H9 (cell line): Measurements from ENCODE around the gene RAB40AL. TPM values are rescaled to one million over a fixed set of nuclear protein-coding genes. Genes with fewer than 3 reads are reported as not detected.

Source experiments
- DNase-seq: peaks from one replicate; pipeline ENCODE4 v3.0.0-alpha.2; 2017
- H2AFZ ChIP-seq: one replicate; pipeline ENCODE4 v1.6.1; 2013; ENCODE audit warnings: mild to moderate bottlenecking, low read length, control low read depth, moderate library complexity
- H2AK5ac ChIP-seq: 2 replicates; pipeline ENCODE4 v1.6.1; 2013; ENCODE audit warnings: low read length, control low read depth, mixed read lengths; ENCODE audit not compliant: insufficient read length
- H2BK120ac ChIP-seq: one replicate; pipeline ENCODE4 v1.6.1; 2013; ENCODE audit warnings: low read depth, mild to moderate bottlenecking, low read length, control low read depth, inconsistent platforms; ENCODE audit not compliant: poor library complexity, severe bottlenecking
- H2BK12ac ChIP-seq: 2 replicates; pipeline ENCODE4 v1.6.1; 2013; ENCODE audit warnings: low read length, control low read depth, mixed read lengths, low read depth; ENCODE audit not compliant: insufficient read length
- H2BK15ac ChIP-seq: 2 replicates; pipeline ENCODE4 v1.6.1; 2013; ENCODE audit warnings: low read depth, low read length, control low read depth
- H2BK20ac ChIP-seq: one replicate; pipeline ENCODE4 v1.6.1; 2013; ENCODE audit warnings: low read depth, mild to moderate bottlenecking, low read length, control low read depth, inconsistent platforms; ENCODE audit not compliant: poor library complexity, severe bottlenecking
- H2BK5ac ChIP-seq: 2 replicates; pipeline ENCODE4 v1.6.1; 2013; ENCODE audit warnings: low read length, control low read depth, mixed read lengths; ENCODE audit not compliant: insufficient read length
- H3K14ac ChIP-seq: 2 replicates; pipeline ENCODE4 v1.6.1; 2013; ENCODE audit warnings: low read length, control low read depth; ENCODE audit not compliant: insufficient read depth
- H3K18ac ChIP-seq: 2 replicates; pipeline ENCODE4 v1.6.1; 2013; ENCODE audit warnings: low read depth, mild to moderate bottlenecking, mixed read lengths, low read length, control low read depth; ENCODE audit not compliant: insufficient read length
- H3K23ac ChIP-seq: 2 replicates; pipeline ENCODE4 v1.6.1; 2013; ENCODE audit warnings: low read length, control low read depth, mixed read lengths, low read depth; ENCODE audit not compliant: insufficient read length
- H3K23me2 ChIP-seq: 2 replicates; pipeline ENCODE4 v1.6.1; 2013; ENCODE audit warnings: low read depth, mild to moderate bottlenecking, mixed read lengths, low read length, control low read depth; ENCODE audit not compliant: insufficient read length, poor library complexity, severe bottlenecking
- H3K27ac ChIP-seq: 2 replicates; pipeline ENCODE4 v1.5.1; 2013; ENCODE audit warnings: low read length, control low read depth, mixed read lengths, low read depth; ENCODE audit not compliant: insufficient read length
- H3K27me3 ChIP-seq: 2 replicates; pipeline ENCODE4 v1.6.1; 2013; ENCODE audit warnings: low read length, control low read depth, inconsistent platforms; ENCODE audit not compliant: insufficient read depth
- H3K4ac ChIP-seq: 2 replicates; pipeline ENCODE4 v1.6.1; 2013; ENCODE audit warnings: low read depth, mild to moderate bottlenecking, control low read depth, inconsistent platforms, low read length, moderate library complexity
- H3K4me1 ChIP-seq: 2 replicates; pipeline ENCODE4 v1.6.1; 2013; ENCODE audit warnings: low read length, control low read depth, inconsistent platforms; ENCODE audit not compliant: insufficient read depth
- H3K4me2 ChIP-seq: 2 replicates; pipeline ENCODE4 v1.6.1; 2013; ENCODE audit warnings: low read length, control low read depth, mixed read lengths; ENCODE audit not compliant: insufficient read length, insufficient read depth
- H3K56ac ChIP-seq: 2 replicates; pipeline ENCODE4 v1.6.1; 2013; ENCODE audit warnings: low read depth, mild to moderate bottlenecking, mixed read lengths, low read length, control low read depth; ENCODE audit not compliant: insufficient read length
- H3K79me1 ChIP-seq: 2 replicates; pipeline ENCODE4 v1.6.1; 2013; ENCODE audit warnings: low read depth, mild to moderate bottlenecking, moderate library complexity, low read length, control low read depth, inconsistent platforms; ENCODE audit not compliant: insufficient read depth, poor library complexity, severe bottlenecking
- H3K79me2 ChIP-seq: 2 replicates; pipeline ENCODE4 v1.6.1; 2013; ENCODE audit warnings: low read length, control low read depth, inconsistent platforms; ENCODE audit not compliant: insufficient read depth
- H3K9ac ChIP-seq: 2 replicates; pipeline ENCODE4 v1.6.1; 2013; ENCODE audit warnings: low read length, control low read depth, mixed read lengths; ENCODE audit not compliant: insufficient read length; ENCODE audit errors: extremely low read depth
- H3K9me3 ChIP-seq: one replicate; pipeline ENCODE4 v1.6.1; 2013; ENCODE audit warnings: low read depth, low read length, inconsistent platforms; ENCODE audit not compliant: control insufficient read depth
- H3T11ph ChIP-seq: one replicate; pipeline ENCODE4 v1.6.1; 2013; ENCODE audit warnings: mild to moderate bottlenecking, low read length, control low read depth, inconsistent platforms
- H4K20me1 ChIP-seq: one replicate; pipeline ENCODE4 v1.6.1; 2013; ENCODE audit not compliant: control insufficient read depth, insufficient read length, insufficient read depth
- H4K5ac ChIP-seq: 2 replicates; pipeline ENCODE4 v1.6.1; 2013; ENCODE audit warnings: low read depth, mild to moderate bottlenecking, mixed read lengths, low read length, control low read depth; ENCODE audit not compliant: insufficient read length
- H4K8ac ChIP-seq: replicated peaks from 2 replicates; pipeline ENCODE4 v1.6.1; 2013; ENCODE audit warnings: low read length, control low read depth, mixed read lengths, low read depth; ENCODE audit not compliant: insufficient read length
- H4K91ac ChIP-seq: 2 replicates; pipeline ENCODE4 v1.6.1; 2013; ENCODE audit warnings: low read depth, mild to moderate bottlenecking, moderate library complexity, mixed read lengths, low read length, control low read depth; ENCODE audit not compliant: insufficient read length
- H3K27ac Mint-ChIP-seq, 3 experiments: 2 replicates in 2 of 3; 3 replicates in 1 of 3; pipeline ENCODE4 v1.8.0; 2020 to 2021; ENCODE audit warnings: mixed read lengths in 3 of 3, mild to moderate bottlenecking in 1 of 3, moderate library complexity in 1 of 3
- H3K27me3 Mint-ChIP-seq: 2 replicates; pipeline ENCODE4 v1.8.0; 2021; ENCODE audit warnings: low read depth, mild to moderate bottlenecking, moderate library complexity, mixed read lengths
- H3K36me3 Mint-ChIP-seq, 3 experiments: 2 replicates in 2 of 3; 3 replicates in 1 of 3; pipeline ENCODE4 v1.8.0; 2020 to 2021; ENCODE audit warnings: low read depth in 3 of 3, mixed read lengths in 3 of 3; ENCODE audit not compliant: insufficient read depth in 1 of 3
- H3K4me1 Mint-ChIP-seq, 2 experiments: 2 replicates each; pipeline ENCODE4 v1.8.0; 2020; ENCODE audit warnings: mixed read lengths in 2 of 2
- H3K4me3 Mint-ChIP-seq, 2 experiments: 2 replicates in 1 of 2; 3 replicates in 1 of 2; pipeline ENCODE4 v1.8.0; 2020 to 2021; ENCODE audit warnings: mild to moderate bottlenecking in 2 of 2, mixed read lengths in 2 of 2, moderate library complexity in 1 of 2
- H3K9me3 Mint-ChIP-seq, 2 experiments: 2 replicates in 1 of 2; 3 replicates in 1 of 2; pipeline ENCODE4 v1.8.0; 2020; ENCODE audit warnings: mild to moderate bottlenecking in 2 of 2, mixed read lengths in 2 of 2, moderate library complexity in 1 of 2
- CTCF ChIP-seq: fragments of 200-600 bp; sonication (generic); conservative IDR thresholded peaks from 3 replicates; pipeline ENCODE4 v1.8.0; 2021; ENCODE audit warnings: antibody characterized with exemption, mild to moderate bottlenecking
- WGBS: extraction: QIAGEN DNeasy Blood & Tissue Kit; methylation state at CpG from one replicate; pipeline ENCODE4 v1.1.7; 2013; ENCODE audit warnings: missing lambda C conversion rate, low lambda C conversion rate, mixed read lengths; ENCODE audit not compliant: insufficient read length; ENCODE audit errors: extremely low coverage; 5-methylcytosine and 5-hydroxymethylcytosine counted together
- total RNA-seq: library from RNA; stranded (reverse); gene quantifications from 2 replicates; pipeline ENCODE4 v1.2.1, GENCODE V29; 2021

Gene RAB40AL
- total RNA-seq, 1 experiment from 2014 or later = not detected

- H3K4me2 ChIP-seq = no peak overlapping the region
- no peak overlapping the region for H3K18ac ChIP-seq
- H2BK120ac ChIP-seq = no peak overlapping the region
- no peak overlapping the region for H3K14ac ChIP-seq
- no peak overlapping the region for H3K23ac ChIP-seq
- no peak overlapping the region for H3K9ac ChIP-seq
- no peak overlapping the region for H2BK12ac ChIP-seq
- no peaks in the 10 kb centered on the region for H3K23me2 ChIP-seq
- Mint-ChIP-seq H3K4me3 (no peak overlapping the region), H3K9me3 (peaks cover 76 to 82% of the 10 kb centered on the region in 2 experiments), H3K27ac (no peak overlapping the region), H3K36me3 (peaks cover 4 to 7% (median 5%) of the 10 kb centered on the region in 3 experiments; a peak in 5 of 7 replicates), H3K27me3 (peaks cover 10% of the 10 kb centered on the region), H3K4me1 (no peaks in the 10 kb centered on the region)
- H3K79me1 ChIP-seq = no peaks in the 10 kb centered on the region
- no peak overlapping the region for H3K56ac ChIP-seq
- H4K5ac ChIP-seq = no peak overlapping the region
- H4K8ac ChIP-seq = no peak overlapping the region
- no peak overlapping the region for H3K27ac ChIP-seq
- H3K4ac ChIP-seq = no peak overlapping the region
- H4K91ac ChIP-seq = no peak overlapping the region
- no CpG with 5 or more reads among the region's 4 CpGs for WGBS
- H2BK5ac ChIP-seq = no peak overlapping the region
- no peaks in the 10 kb centered on the region for H3K27me3 ChIP-seq
- H2BK15ac ChIP-seq = no peak overlapping the region
- no peaks in the 10 kb centered on the region for H3K4me1 ChIP-seq
- peaks cover 25% of the 10 kb centered on the region for H3K9me3 ChIP-seq
- no peaks in the 10 kb centered on the region for H4K20me1 ChIP-seq
- DNase-seq = no peak
- no peak overlapping the region for H2BK20ac ChIP-seq
- H3T11ph ChIP-seq = no peak overlapping the region
- H3K79me2 ChIP-seq = no peaks in the 10 kb centered on the region
- H2AFZ ChIP-seq = no peak overlapping the region
- H2AK5ac ChIP-seq = no peak overlapping the region
- TF ChIP-seq CTCF = no peak
Observed at GRCh38 chrX:102976793-102977495, 39.9 kb downstream of the RAB40AL start.
